Heart left ventricle (tissue), 16 donors: ENCODE measurements around the gene INTS11. TPM values are rescaled to one million over a fixed set of nuclear protein-coding genes. Genes with fewer than 3 reads are reported as not detected.

Experiments used
- ATAC-seq, 4 donors: fragments of 200-7000 bp; cut with Tn5 transposase; one replicate each; pipeline ENCODE4 v1.9.1; 2020 to 2022; ENCODE audit warnings: moderate library complexity in 4 of 4, mild to moderate bottlenecking in 3 of 4, moderate number of reproducible peaks in 1 of 4
- DNase-seq, 5 donors: peaks; one replicate each; pipeline ENCODE4 v3.0.0-alpha.2; 2020
- H3K27ac ChIP-seq, 12 donors: fragments of 200-600 bp; sonication (generic) in 4 of 12; one replicate each; pipeline versions ENCODE4 v1.5.0 to v1.8.0; 2016 to 2022; ENCODE audit warnings: mild to moderate bottlenecking in 2 of 12
- H3K27me3 ChIP-seq, 9 donors: fragments of 200-600 bp; sonication (generic) in 2 of 9; one replicate each; pipeline versions ENCODE4 v1.5.1 to v1.8.0; 2016 to 2022; ENCODE audit warnings: mild to moderate bottlenecking in 3 of 9
- H3K36me3 ChIP-seq, 9 donors: fragments of 200-600 bp; sonication (generic) in 2 of 9; one replicate each; pipeline versions ENCODE4 v1.5.0 to v1.8.0; 2018 to 2022; ENCODE audit warnings: mild to moderate bottlenecking in 2 of 9
- H3K4me1 ChIP-seq, 12 donors: fragments of 200-600 bp; sonication (generic) in 4 of 12; one replicate each; pipeline versions ENCODE4 v1.5.0 to v1.8.0; 2016 to 2022; ENCODE audit warnings: mild to moderate bottlenecking in 3 of 12
- H3K4me3 ChIP-seq, 12 donors: fragments of 200-600 bp; sonication (generic) in 4 of 12; one replicate each; pipeline versions ENCODE4 v1.5.0 to v1.8.0; 2017 to 2022; ENCODE audit warnings: mild to moderate bottlenecking in 9 of 12, moderate library complexity in 4 of 12
- H3K9me3 ChIP-seq, 12 donors: fragments of 200-600 bp; sonication (generic) in 4 of 12; one replicate each; pipeline versions ENCODE4 v1.5.0 to v1.8.0; 2016 to 2022; ENCODE audit warnings: mild to moderate bottlenecking in 1 of 12
- POLR2A ChIP-seq, 2 donors: fragments of 450-650 bp; IDR thresholded peaks; one replicate each; pipeline ENCODE4 v1.6.1; 2017; ENCODE audit warnings: antibody characterized with exemption in 2 of 2, mild to moderate bottlenecking in 2 of 2, moderate library complexity in 2 of 2
- WGBS, 4 donors: extraction: QIAGEN DNeasy Blood & Tissue Kit in 2 of 4; methylation state at CpG; one replicate each; pipeline versions ENCODE4 v1.1.5 to v1.1.7; 2013 to 2018; 5-methylcytosine and 5-hydroxymethylcytosine counted together
- intact Hi-C, 10 donors: fragments of 100-400 bp; cut with DNase I; formaldehyde crosslinking; loops; one replicate each; pipeline versions ENCODE4 v1.11.1 to v1.14.2; 2022
- polyA plus RNA-seq, 2 donors: library from polyadenylated mRNA; stranded (reverse); fragments of 200-250 nt; gene quantifications; one replicate each; pipeline ENCODE4 v1.2.3, GENCODE V29; 2013
- total RNA-seq, 9 donors: library from RNA; depleted of rRNA in 2 of 9; stranded (reverse); fragments of >200 nt in 2 of 9; fragmentation: NEBNext Ultra II Directional in 3 of 9; extraction: Animal tissue kit (Norgen Biotek cat#: 25700) in 3 of 9; gene quantifications; one replicate each; pipeline versions ENCODE4 v1.1.0 to v1.2.4, GENCODE V29; 2016 to 2023
- TF ChIP-seq, protein P1 (sequence below), 12 donors: fragments of 200-600 bp; sonication (generic) in 4 of 12; IDR thresholded peaks; one replicate each; pipeline versions ENCODE4 v1.5.0 to v1.8.0; 2018 to 2022; ENCODE audit warnings: antibody characterized with exemption in 12 of 12, mild to moderate bottlenecking in 5 of 12
- donor health status: ischemic (EF 13 %, LVEDD 7.1; RV severe dilation, severe dysfunction).
- donor health status: healthy with polysubstance abuse.
- donor health status: DM: no; HTN: yes; CAD: no.
- donor health status: DM: no; HTN: no; CAD: no.
- donor health status: ischemic (EF 25% LVEDD 6.9; RV normal size, moderate dysfunction).
- donor health status: ischemic (EF 25% LVEDD 5.7; RV mildly dilated, moderate dysfunction).
- donor health status: healthy.
- donor health status: DM: yes; HTN: yes; CAD: no.
- donor health status: ischemic (EF 35%, LVEDD 5.7; RV mildly dilated, moderate dysfunction).
- donor health status: nonischemic (EF 11% LVEDD 7.7; RV severe dilation, severe dysfunction).
- donor health status: DM: yes; HTN: yes; CAD: no.
- donor health status: PGD.
- donor health status: ischemic (EF 29% LVEDD 5.4; RV normal size, mild dysfunction).
- donor health status: nonischemic (EF 23%, LVEDD 6.1; RV moderate dilation, normal function).

INTS11 gene
- total and polyA plus RNA-seq, 11 donors, result 46.8 to 117 (median 70.7) TPM

DNA sequence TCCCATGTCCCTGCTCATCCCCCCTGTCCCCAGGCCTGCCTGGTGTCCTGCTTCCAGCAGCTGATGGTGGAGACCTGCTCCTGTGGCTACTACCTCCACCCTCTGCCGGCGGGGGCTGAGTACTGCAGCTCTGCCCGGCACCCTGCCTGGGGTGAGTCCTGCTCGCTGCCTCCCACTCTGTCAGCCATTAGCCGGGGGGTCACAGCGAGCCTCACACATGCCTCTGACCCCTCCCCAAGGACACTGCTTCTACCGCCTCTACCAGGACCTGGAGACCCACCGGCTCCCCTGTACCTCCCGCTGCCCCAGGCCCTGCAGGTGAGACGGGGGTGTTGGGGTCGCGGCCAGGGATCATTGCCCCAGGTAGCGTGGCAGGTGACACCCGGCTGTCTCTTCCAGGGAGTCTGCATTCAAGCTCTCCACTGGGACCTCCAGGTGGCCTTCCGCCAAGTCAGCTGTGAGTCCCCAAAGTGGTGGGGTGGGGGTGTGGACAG, 34.2 kb downstream of the INTS11 start:
- Histone ChIP-seq H3K4me3 (no peak overlapping the region), H3K27me3 (peaks cover 0 to 17% (median 5%) of the 10 kb centered on the region in 9 donors), H3K36me3 (peaks cover 0 to 23% (median 3%) of the 10 kb centered on the region in 9 donors), H3K9me3 (no peaks in the 10 kb centered on the region), H3K4me1 (peaks cover 0 to 15% (median 7%) of the 10 kb centered on the region in 12 donors), H3K27ac (no peak overlapping the region)
- ATAC-seq, result peak in 2 of 4 donors; percentile 50 to 61
- 49 to 64% (median 62%) methylated on average over 12 to 15 of the region's 15 CpGs; no CpG with 5 or more reads in 1 of the 4 donors for WGBS, 4 donors
- peak in 3 of 5 donors; percentile 70 to 84 (median 72) for DNase-seq
- no peak for TF ChIP-seq POLR2A (IDR thresholded peaks at IDR 0.05)
- TF ChIP-seq, protein P1, sequence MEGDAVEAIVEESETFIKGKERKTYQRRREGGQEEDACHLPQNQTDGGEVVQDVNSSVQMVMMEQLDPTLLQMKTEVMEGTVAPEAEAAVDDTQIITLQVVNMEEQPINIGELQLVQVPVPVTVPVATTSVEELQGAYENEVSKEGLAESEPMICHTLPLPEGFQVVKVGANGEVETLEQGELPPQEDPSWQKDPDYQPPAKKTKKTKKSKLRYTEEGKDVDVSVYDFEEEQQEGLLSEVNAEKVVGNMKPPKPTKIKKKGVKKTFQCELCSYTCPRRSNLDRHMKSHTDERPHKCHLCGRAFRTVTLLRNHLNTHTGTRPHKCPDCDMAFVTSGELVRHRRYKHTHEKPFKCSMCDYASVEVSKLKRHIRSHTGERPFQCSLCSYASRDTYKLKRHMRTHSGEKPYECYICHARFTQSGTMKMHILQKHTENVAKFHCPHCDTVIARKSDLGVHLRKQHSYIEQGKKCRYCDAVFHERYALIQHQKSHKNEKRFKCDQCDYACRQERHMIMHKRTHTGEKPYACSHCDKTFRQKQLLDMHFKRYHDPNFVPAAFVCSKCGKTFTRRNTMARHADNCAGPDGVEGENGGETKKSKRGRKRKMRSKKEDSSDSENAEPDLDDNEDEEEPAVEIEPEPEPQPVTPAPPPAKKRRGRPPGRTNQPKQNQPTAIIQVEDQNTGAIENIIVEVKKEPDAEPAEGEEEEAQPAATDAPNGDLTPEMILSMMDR (IDR thresholded peaks at IDR 0.05), result peak; percentile 30 to 69 (median 48)
- intact Hi-C loops, result loop anchor here in 7 of 10 donors (2.0 to 10.0 kb wide), 6 partner anchors 167 to 305 kb away; partner anchors contain the start of gene PERM1 (in 1 of the 7)

DNA sequence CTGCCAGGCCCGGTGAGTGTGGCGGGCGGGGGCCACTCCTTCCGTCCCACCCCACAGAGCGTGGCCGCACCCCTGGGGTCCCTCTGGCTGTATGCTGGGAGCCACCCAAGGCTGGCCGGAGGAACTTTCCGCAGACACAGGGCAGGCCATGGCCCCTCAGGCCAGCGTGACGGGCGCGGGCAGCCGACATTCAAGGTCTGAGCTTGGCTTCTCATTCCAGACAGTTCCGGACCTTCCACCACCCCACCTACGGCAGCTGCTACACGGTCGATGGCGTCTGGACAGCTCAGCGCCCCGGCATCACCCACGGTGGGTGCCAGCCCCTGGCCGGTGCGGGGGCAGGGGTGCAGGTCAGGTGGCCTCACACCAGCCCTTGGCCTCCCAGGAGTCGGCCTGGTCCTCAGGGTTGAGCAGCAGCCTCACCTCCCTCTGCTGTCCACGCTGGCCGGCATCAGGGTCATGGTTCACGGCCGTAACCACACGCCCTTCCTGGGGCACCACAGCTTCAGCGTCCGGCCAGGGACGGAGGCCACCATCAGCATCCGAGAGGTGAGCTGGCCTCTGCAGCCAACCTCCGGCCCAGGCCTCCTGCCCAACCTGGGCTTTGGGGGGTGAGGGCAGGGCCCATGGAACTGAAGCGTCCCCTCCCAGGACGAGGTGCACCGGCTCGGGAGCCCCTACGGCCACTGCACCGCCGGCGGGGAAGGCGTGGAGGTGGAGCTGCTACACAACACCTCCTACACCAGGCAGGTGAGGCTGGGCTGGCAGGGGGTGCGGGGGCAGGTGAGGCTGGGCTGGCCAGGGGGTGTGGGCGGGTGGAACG, 37.0 kb downstream of the INTS11 start:
- no peak for ATAC-seq
- peak in 1 of 5 donors; percentile 55 for DNase-seq
- intact Hi-C loops, result no loop called here
- H3K27ac ChIP-seq, result no peak overlapping the region
- peaks cover 0 to 15% (median 7%) of the 10 kb centered on the region in 12 donors for H3K4me1 ChIP-seq
- 76 to 89% (median 84%) methylated on average over 30 to 46 of the region's 46 CpGs for WGBS, 4 donors
- no peak overlapping the region for H3K4me3 ChIP-seq
- H3K27me3 ChIP-seq, result peaks cover 0 to 23% (median 5%) of the 10 kb centered on the region in 9 donors
- H3K9me3 ChIP-seq, result no peaks in the 10 kb centered on the region
- TF ChIP-seq, protein P1 (IDR thresholded peaks at IDR 0.05), result no peak
- no peak for TF ChIP-seq POLR2A (IDR thresholded peaks at IDR 0.05)
- H3K36me3 ChIP-seq, result no peaks in the 10 kb centered on the region

DNA sequence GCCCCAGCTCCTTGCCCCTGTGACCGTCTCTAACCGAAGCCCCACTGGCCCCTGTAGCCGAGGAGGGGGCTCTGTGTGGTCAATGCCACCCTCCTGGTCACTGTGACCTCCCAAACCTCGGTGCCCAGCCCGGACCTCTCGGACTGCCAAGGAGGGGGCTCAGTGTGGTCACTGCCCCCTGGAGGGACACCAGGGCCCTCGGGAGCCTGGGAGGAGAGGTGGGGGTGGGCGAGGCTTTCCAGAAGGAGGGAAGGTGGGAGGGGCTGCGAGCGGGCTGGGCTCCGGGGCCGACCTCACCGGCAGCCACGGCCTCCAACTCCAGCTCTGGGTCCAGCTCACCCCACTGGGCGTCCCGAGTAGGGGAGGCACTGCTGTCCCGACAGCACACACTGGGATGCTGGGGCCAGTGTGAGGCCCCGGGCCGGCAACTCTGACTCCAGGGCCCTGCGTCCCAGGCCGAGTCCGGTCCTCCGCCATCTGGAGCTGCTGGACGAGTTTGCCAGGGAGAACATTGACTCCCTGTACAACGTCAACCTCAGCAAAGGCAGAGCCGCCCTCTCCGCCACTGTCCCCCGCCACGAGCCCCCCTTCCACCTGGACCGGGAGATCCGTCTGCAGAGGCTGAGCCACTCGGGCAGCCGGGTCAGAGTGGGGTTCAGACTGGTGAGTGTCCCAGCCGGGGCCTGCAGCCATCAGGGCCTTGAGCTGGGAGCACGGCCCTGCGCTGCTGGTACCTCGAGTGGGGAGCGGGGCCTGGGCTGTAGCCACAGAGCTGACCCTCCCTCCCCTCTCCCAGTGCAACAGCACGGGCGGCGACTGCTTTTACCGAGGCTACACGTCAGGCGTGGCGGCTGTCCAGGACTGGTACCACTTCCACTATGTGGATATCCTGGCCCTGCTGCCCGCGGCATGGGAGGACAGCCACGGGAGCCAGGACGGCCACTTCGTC, 37.9 kb downstream of the INTS11 start:
- peaks cover 0 to 23% (median 5%) of the 10 kb centered on the region in 9 donors for H3K27me3 ChIP-seq
- H3K4me1 ChIP-seq, result peaks cover 0 to 18% (median 7%) of the 10 kb centered on the region in 12 donors
- no peak for ATAC-seq
- no peaks in the 10 kb centered on the region for H3K36me3 ChIP-seq
- H3K9me3 ChIP-seq, result no peaks in the 10 kb centered on the region
- DNase-seq, result peak in 2 of 5 donors; percentile 21 to 55
- 62 to 68% (median 64%) methylated on average over 18 to 50 of the region's 50 CpGs for WGBS, 4 donors
- intact Hi-C loops, result no loop called here
- no peak overlapping the region for H3K27ac ChIP-seq
- H3K4me3 ChIP-seq, result no peak overlapping the region
- TF ChIP-seq, protein P1 (IDR thresholded peaks at IDR 0.05), result no peak
- no peak for TF ChIP-seq POLR2A (IDR thresholded peaks at IDR 0.05)
